ENCODE measurements around the gene C1QTNF5.

Gene C1QTNF5

GRCh38 chr11:119361056-119361787 lies 20.5 kb upstream of the C1QTNF5 start:
- DNase-seq: peak in 32 of 58 donors; percentile 27 to 78 (median 53)

DNA sequence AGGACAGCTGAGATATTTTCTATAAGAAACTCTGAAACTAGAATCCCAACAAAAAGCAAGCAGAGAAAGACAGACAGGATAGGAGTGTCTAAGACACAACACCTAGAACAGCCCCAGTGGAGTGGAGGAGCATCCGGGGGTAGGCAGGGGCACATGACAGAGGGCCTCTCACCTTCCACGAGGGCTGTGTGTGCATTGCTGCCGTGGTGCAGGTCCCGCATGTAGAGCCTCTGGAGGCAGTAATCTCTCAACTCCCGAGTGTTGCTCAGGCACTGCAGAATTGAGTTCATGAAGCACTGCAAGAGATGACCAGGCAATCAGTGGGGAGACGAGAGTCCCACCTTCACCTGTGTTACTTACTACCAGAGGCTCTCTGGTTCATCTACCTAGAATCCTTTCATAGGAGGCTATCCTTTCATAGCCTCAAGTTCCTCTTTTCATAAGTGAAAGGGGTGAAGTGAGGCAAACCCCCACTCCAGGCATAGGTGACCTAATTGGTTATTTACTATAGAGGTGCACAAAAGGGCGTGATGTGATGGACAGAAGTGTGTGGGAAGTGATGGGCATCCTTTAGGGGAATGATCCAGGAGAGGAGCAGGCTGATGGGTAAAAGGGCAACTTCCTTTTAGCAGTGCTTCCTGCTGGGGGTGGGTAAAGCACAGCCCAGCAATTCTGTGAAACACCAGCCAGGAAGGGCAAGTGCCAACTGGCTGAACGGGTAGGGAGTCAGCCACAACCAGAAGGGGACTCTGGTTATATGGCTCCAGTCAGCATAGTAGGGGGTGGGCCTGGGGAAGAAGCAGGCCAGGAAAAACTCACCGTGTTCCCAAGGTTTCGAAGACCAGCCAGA lies 18.9 kb upstream of the C1QTNF5 start:
- no peak for DNase-seq

DNA sequence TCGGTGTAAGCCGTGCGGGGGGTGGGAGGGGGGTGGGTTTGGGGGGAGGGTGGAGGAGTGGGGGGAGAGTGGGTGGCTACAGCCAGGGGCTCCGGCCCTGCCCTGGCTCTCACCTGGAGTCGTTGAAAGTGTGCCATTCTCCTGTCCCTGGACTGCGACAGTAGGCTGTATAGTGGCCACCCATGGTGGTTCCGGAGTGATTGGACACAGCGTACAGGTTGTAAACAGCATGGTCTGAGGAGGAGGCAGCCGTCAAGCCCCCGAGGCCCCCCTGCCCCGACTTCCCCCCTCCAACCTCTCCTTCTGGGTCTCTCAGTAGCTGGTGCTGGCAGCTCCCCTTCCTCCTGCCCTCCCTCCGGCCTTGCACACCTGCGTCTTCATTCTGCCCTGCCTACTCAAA lies 16.4 kb upstream of the C1QTNF5 start:
- no peak for DNase-seq

DNA sequence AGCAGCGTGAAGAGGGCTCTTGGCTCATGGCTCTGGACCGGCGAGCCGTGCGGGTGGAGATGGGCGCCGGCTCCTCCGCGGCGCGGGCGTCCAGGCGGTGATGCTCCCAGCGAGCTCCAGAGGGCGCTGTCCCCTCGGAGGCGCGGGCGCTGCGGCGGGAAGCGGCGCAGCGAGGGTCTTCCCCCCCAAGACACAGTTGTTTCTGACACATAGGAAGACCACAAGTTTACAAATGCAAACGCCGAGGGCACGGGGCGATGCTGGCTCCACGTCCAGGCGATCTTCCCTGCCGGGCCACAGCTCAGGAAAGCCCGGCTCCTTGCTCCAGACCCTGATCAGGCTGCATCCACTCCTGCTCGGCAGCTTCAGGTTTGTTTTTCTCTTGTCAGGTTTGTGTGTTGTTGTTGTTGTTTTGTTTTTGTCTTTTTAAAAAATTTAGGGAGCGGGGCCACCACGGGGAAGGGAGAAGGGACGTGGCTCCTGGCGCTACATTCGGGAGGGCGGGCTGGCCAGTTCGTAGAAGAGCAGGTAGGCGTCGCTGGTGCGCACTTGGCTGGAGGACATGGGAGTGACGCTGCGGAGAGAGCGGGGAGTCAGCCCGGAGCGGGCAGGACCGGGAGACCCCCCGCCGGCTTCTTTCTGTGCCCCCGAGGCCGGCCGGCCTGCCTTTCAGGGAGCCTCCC lies 15.8 kb upstream of the C1QTNF5 start:
- peak in 50 of 58 donors; percentile 13 to 78 (median 58) for DNase-seq

- DNase-seq: no peak
Observed at GRCh38 chr11:119355091-119355843, 14.6 kb upstream of the C1QTNF5 start.

DNA sequence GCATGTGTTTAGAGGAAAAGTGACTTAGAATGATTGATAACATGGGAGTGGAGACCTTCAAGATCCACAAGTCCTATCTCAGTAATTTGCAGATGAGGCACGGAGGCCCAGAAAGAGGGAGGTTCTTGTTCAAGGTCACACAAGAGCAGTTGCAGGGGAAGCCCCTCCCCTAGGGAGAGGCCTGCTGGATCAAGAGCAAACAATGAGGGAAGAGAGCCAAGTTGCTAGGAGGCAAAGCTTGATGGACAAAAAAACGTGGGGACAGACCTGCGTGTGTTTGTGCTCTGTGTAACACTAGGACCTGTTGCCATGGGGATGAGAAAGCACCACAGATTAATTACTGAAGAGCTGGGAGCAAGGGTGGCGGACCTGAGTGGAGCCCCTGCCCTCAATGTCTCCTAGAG lies 12.2 kb upstream of the C1QTNF5 start:
- peak in 7 of 58 donors; percentile 28 to 65 (median 47) for DNase-seq

DNA sequence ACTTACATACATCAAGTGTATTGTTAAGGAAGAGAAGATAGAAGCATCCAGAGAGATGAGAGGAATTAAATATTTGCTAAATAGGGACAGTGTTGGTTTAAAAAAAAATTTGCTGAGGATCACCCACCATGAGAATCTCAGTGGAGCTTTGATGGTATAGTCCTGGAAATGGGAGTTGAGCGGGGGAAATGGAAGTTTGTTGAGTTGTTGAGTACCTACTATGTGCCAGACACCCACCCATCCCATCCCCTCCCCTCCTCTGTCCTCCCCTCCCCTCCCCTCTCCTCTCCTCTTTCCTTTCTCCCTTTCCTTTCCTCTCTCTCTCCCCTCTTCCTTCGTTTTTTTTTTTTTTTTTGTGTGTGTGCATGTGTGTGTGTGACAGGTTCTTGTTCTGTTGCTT lies 10.5 kb upstream of the C1QTNF5 start:
- DNase-seq: no peak

GRCh38 chr11:119350302-119350701 lies 9.6 kb upstream of the C1QTNF5 start:
- no peak for DNase-seq

DNA sequence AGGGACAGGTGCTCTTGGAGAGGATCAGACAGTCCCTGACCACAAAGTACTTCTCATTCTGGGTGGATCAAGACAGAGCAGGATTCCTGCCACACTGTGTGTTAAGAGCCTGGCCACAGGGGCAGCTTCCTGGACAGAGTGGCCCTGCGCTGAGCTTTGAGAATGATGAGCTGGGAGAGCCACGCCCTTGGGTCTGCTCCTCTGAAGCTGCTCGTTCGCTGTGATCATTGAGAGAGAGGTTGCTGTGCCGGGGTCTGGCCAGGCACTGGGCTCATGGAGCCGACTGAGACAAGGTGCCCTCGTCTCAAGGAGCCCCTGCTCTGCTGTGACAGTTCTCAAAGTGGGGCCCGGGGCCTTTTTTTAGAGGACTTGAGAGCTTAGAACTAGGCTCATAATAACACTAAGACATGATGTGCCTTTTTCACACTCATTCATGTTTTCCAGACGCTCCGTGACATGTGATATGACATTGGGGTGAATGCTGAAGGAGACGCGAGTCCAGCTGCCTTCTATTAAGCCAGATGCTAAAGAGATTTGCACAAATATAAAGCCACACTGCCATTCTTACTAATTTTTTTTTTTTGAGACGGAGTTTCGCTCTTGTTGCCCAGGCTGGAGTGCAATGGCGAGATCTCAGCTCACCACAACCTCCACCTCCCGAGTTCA lies 7.4 kb upstream of the C1QTNF5 start:
- no peak for DNase-seq

DNA sequence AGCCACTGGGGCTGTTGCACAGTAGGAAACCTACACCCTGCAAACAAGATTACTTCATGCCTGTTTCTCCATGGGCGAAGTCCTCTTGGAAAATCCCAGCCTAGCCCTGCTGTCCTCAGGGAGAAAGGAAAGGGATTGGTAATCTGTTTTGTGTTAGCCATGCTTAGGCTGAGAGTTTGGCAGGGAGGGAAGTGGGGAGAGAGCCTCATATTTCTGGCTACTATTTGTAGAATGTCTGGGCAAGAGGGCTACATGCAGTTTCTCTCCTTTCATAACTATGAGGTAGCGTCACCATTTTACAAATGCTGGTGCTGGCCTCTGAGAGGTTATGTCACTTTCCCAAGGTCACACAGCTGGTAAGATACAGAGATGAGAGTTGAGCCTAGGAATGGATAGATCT lies 6.6 kb upstream of the C1QTNF5 start:
- DNase-seq: no peak

DNA sequence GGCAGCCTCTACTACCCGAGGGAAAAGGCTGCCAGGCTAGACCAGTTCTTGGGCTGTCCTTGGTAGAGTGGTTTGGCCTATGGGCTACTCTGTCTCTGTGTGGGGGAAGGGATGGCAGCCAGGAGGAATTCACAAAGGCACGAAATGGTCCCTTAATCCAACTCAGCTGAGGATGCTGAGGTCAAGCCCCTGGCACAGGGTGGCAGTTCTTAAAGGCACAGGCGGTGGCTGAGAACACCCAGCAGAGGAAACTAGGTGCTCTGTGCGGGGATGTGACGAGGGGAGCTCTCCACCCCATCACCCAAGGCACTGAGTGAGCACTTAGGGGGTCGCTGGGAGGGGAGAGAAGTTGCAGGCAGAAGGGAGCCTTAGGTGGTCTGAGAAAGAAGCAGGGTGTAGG lies 5.9 kb upstream of the C1QTNF5 start, which contains the start of gene MFRP:
Gene MFRP (minus strand): TSS at position 101 of the 400 bp plus-strand sequence. CDS start 192 bp downstream, outside the sequence.
- DNase-seq: no peak

GRCh38 chr11:119345685-119346084 lies 5.0 kb upstream of the C1QTNF5 start:
- no peak for DNase-seq

GRCh38 chr11:119344291-119345010 lies 3.8 kb upstream of the C1QTNF5 start:
- DNase-seq: no peak

DNA sequence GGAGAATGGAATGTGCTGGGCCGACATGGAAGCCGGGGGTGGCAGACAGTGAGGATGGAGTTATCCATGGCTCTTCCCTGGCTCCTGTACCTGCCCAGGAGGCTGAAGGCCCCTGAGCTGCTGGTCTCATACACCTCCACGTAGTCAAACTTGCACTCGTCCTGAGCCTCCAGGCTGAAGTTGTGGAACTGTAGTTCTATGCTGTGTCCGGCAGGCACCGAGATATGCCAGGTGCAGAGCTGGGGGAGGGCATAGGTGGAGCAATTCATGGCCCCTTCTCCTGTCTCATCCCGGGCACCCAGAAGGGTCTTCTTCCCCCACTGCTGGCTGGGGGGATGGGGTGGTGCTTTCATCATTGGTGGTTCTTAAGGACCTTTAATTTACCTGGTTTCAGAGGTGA lies 3.0 kb upstream of the C1QTNF5 start:
- no peak for DNase-seq

- no peak for DNase-seq
Observed at GRCh38 chr11:119342362-119343130, 1.9 kb upstream of the C1QTNF5 start.

GRCh38 chr11:119342023-119342300 lies 1.3 kb upstream of the C1QTNF5 start:
- no peak for DNase-seq

DNA sequence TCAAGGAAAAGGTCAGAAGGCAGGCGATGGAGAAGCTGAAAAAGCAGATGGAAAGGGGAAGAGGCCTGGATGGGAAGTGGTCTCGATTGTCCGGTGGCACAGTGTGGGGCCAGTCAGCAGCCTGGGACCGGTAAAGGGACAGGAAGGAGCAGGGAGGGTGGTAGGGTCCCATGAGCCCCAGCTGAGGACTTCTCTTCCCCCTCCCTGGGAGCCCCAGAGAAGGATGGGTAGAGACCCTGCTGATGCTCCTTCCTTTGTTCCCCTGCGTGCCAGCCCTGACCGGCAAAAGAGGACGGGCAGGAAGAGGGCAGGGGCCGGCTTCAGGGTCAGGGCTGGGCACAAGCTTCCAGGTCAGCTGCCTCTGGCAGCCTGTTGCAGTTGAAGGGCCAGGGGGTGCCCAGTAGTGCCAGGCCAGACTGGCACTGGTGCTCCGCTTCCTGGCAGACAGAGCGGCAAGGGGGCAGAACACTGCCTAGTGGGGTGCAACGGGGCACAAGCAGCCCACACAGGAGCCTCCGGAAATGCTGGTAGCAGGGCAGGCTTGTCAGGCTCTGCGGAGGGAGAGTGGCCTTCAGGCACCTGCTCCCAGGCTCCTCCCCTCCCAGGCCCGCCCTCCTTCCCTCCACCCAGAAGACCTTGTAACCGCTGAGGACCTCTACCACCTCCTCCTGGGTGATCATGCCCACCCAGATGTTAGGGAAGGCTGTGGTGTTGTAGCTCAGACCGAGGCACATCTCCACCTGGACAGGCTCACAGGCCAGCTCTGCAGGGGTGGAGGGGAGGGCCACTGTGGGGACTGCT lies 739 bp upstream of the C1QTNF5 start:
- peak in 6 of 58 donors; percentile 23 to 60 (median 34) for DNase-seq

DNA sequence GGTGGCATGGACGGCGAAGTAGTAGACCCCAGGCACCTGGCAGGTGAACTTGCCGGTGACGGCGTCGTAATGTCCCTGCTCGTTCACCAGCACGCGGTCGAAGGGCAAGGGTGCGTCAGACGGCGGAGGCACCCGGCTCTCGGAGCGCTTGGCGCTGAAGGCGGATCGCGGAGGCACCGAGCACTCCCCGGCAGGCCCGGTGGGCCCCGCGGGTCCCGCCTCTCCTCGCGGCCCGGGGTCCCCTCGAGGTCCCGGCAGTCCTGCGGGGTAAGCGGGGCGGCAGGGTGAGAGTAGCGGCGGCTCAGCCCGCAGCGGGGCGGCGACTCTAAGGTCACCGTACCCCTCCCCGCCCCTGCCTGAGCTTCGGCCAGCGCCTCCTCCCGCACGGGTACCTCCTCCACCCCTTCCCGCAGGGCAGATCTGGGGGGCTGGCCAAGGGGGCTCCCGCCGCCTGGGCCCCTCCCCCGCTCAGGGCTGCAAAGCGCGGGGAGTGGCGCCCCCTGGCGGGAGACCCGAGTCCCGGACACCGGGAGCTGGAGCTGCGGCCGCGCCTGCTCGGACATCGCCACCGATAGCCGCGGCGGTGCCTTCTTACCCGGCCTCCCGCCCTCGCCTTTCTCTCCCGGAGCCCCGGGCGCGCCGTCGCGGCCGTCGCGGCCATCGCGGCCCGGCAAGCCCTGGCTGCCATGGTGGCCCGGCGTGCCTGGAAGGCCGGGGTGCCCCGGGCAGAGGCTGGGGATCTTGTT lies 921 bp downstream of the C1QTNF5 start:
- peak in 43 of 58 donors; percentile 12 to 82 (median 61) for DNase-seq
